GM19397 (cell line): ENCODE data around the gene VPS54.
A peak's percentile ranks its signal among the peaks of the same experiment; 100 is the strongest.
"Not testable (repeated sequence)": the region's sequence is repeated elsewhere in the genome, so short reads cannot be mapped to it uniquely, and the experiment has no call there.

Experiments used
- ATAC-seq: cut with Tn5 transposase; IDR thresholded peaks from one replicate; pipeline ENCODE4 v1.9.1; 2021; ENCODE audit warnings: mild to moderate bottlenecking, moderate library complexity; ENCODE audit not compliant: unreplicated experiment

VPS54 gene

GRCh38 chr2:63942788-63943187 lies 76.4 kb downstream of the VPS54 start:
- no peak for ATAC-seq

GRCh38 chr2:63932104-63932503 lies 87.1 kb downstream of the VPS54 start:
- not testable (repeated sequence) for ATAC-seq

- no peak for ATAC-seq
Measured at GRCh38 chr2:63926815-63927214, 92.4 kb downstream of the VPS54 start.

GRCh38 chr2:63914311-63914710 lies 104.9 kb downstream of the VPS54 start:
- ATAC-seq, result no peak

GRCh38 chr2:63903003-63903402 lies 116.2 kb downstream of the VPS54 start:
- no peak for ATAC-seq

GRCh38 chr2:63902149-63902548 lies 117.1 kb downstream of the VPS54 start:
- ATAC-seq, result no peak

- ATAC-seq, result no peak
Measured at GRCh38 chr2:63899639-63900038, 119.6 kb downstream of the VPS54 start.

GRCh38 chr2:63898839-63899238 lies 120.4 kb downstream of the VPS54 start:
- no peak for ATAC-seq

GRCh38 chr2:63894167-63894566 lies 125.1 kb downstream of the VPS54 start:
- ATAC-seq, result no peak

GRCh38 chr2:63893163-63893562 lies 126.1 kb downstream of the VPS54 start:
- ATAC-seq, result no peak

- ATAC-seq, result no peak
Measured at GRCh38 chr2:63891488-63892030, 127.7 kb downstream of the VPS54 start.

GRCh38 chr2:63890678-63891077 lies 128.6 kb downstream of the VPS54 start:
- no peak for ATAC-seq

GRCh38 chr2:63888490-63889402 lies 130.5 kb downstream of the VPS54 start:
- peak; percentile 81 for ATAC-seq

GRCh38 chr2:63888053-63888452 lies 131.2 kb downstream of the VPS54 start:
- ATAC-seq, result no peak

GRCh38 chr2:63886445-63886844 lies 132.8 kb downstream of the VPS54 start:
- no peak for ATAC-seq

GRCh38 chr2:63882395-63883105 lies 136.7 kb downstream of the VPS54 start:
- no peak for ATAC-seq

GRCh38 chr2:63881205-63881604 lies 138.0 kb downstream of the VPS54 start:
- ATAC-seq, result no peak

- ATAC-seq, result no peak
Measured at GRCh38 chr2:63880625-63881024, 138.6 kb downstream of the VPS54 start.

GRCh38 chr2:63879876-63880433 lies 139.3 kb downstream of the VPS54 start:
- no peak for ATAC-seq

GRCh38 chr2:63878486-63878885 lies 140.7 kb downstream of the VPS54 start:
- no peak for ATAC-seq

GRCh38 chr2:63876311-63876710 lies 142.9 kb downstream of the VPS54 start:
- ATAC-seq, result no peak
